Breast epithelium (tissue), 3 donors: ENCODE data around the gene PATL1.

ENCODE experiments used
- CTCF ChIP-seq, 3 donors: fragments of 450-650 bp; IDR thresholded peaks; one replicate each; pipeline ENCODE4 v1.5.1; 2016 to 2017; ENCODE audit warnings: antibody characterized with exemption in 3 of 3, mild to moderate bottlenecking in 3 of 3, moderate library complexity in 3 of 3
- POLR2A ChIP-seq: fragments of 450-650 bp; IDR thresholded peaks from one replicate; pipeline ENCODE4 v1.6.1; 2016; ENCODE audit warnings: antibody characterized with exemption, mild to moderate bottlenecking, moderate library complexity
- POLR2AphosphoS5 ChIP-seq, 3 donors: sonication (generic); formaldehyde crosslinking; IDR thresholded peaks; one replicate each; pipeline ENCODE4 v1.6.1; 2017; ENCODE audit warnings: antibody characterized with exemption in 3 of 3

GRCh38 chr11:59710136-59710847 lies 41.5 kb upstream of the PATL1 start:
- TF ChIP-seq POLR2A (no peak), CTCF (IDR thresholded peaks at IDR 0.05) (no peak), POLR2AphosphoS5 (IDR thresholded peaks at IDR 0.05) (no peak)
